Activated CD8-positive, alpha-beta memory T cell treated with anti-CD3 and anti-CD28 coated beads, Interleukin-2, amount 50 U/mL, for 1 hour (primary cell): ENCODE measurements around the gene NES.

Experiments used
- DNase-seq: peaks from one replicate; pipeline ENCODE4 v3.0.0-alpha.2; 2020; ENCODE audit errors: extremely low read depth

The NES gene

GRCh38 chr1:156623946-156624813 lies 53.0 kb downstream of the NES start:
- DNase-seq, result no peak

- DNase-seq, result no peak
Observed at GRCh38 chr1:156622581-156623297, 54.5 kb downstream of the NES start.

GRCh38 chr1:156619582-156619955 lies 57.6 kb downstream of the NES start:
- no peak for DNase-seq

- DNase-seq, result no peak
Observed at GRCh38 chr1:156618853-156619581, 58.2 kb downstream of the NES start, which contains the start of gene HAPLN2. Gene HAPLN2, plus strand, starts transcription at chr1:156619415. Its CDS starts 4,076 bp downstream, at chr1:156623491.
